ENCODE data around the gene PITHD1.
A peak's percentile ranks its signal among the peaks of the same experiment; 100 is the strongest.
"Not testable (repeated sequence)": the region's sequence is repeated elsewhere in the genome, so short reads cannot be mapped to it uniquely, and the experiment has no call there.

PITHD1 gene

DNA sequence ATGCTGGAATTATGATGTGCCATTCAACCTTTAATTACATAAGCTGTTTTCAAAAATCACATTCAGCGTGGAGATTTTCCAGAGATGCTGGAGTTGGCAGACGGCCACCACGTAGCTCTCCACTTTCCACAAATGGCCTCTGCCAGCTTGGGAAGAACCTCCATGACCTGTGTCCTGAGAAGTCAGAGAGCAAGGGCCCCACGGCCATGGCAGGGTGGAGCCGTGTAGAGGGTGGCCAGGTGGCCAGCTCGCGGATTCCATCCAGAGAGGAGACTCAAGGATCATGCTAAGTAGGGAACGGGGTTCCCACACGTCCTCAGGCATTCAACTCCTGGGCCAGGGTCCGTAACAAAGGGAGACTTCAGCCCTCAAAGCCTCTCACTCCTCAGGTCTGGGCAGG lies 23.7 kb downstream of the PITHD1 start:
- H3K4me1 ChIP-seq (ENCODE audit: insufficient read depth, low read length), result peaks cover 7% of the 10 kb centered on the region; the same call in 1 of the 2 replicates
- H3K4me3 ChIP-seq (ENCODE audit: low read length), result peak overlapping the region; percentile 73; the same call in 1 of the 2 replicates
- H3K9me3 ChIP-seq (ENCODE audit: insufficient read depth, low read depth, low read length), result no peaks in the 10 kb centered on the region
- H3K36me3 ChIP-seq (ENCODE audit: insufficient read depth, low read depth, low read length), result peaks cover 16% of the 10 kb centered on the region
- no peak overlapping the region for H3K9ac ChIP-seq (ENCODE audit: low read depth, low read length)
- H3K27me3 ChIP-seq (ENCODE audit: insufficient read depth, low read length), result peaks cover 16% of the 10 kb centered on the region
- no peak overlapping the region for H3K27ac ChIP-seq (ENCODE audit: low read length)

DNA sequence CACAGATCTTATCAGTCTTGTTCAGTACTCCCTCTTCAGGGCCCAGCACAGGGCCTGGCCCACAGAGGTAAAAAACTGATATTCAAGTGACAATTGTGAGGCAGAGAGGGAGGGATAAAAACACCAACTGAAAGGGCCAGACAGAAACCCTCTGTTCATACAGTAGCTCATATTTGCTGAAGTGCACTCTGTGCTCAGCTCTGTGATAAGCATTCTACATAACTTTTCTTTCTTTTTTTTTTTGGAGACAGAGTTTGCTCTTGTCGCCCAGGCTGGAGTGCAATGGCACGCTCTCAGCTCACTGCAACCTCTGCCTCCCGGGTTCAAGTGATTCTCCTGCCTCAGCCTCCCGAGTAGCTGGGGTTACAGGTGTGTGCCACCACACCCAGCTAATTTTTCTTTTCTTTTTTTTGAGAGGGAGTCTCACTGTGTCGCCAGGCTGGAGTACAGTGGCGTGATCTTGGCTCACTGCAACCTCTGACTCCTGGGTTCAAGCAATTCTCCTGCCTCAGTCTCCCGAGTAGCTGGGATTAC lies 24.7 kb downstream of the PITHD1 start:
- not testable (repeated sequence) for H3K9me3 ChIP-seq (ENCODE audit: insufficient read depth, low read depth, low read length); H3K4me1 ChIP-seq (ENCODE audit: insufficient read depth, low read length); H3K27ac ChIP-seq (ENCODE audit: low read length); H3K36me3 ChIP-seq (ENCODE audit: insufficient read depth, low read depth, low read length); H3K4me3 ChIP-seq (ENCODE audit: low read length); H3K9ac ChIP-seq (ENCODE audit: low read depth, low read length)
- H3K27me3 ChIP-seq (ENCODE audit: insufficient read depth, low read length), result peaks cover 16% of the 10 kb centered on the region

DNA sequence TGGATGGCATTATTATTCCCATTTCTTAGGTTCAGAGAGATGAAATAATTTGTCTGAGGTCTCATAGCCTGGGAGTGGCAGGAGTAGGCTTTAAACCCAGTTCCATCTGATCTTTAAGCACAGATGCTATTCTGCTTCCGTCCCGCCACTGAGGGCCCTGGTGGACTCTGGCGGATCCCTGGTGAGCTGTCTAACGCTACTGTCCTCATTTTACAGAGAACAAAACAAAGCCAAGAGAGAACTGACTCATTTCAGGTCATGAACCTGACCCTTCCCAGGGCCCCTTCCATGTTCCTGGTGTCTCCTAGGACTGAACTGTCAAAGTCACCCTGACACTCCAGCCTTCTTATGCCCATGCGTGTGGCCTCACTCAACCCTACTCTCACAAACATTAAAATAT lies 25.5 kb downstream of the PITHD1 start:
- Histone ChIP-seq H3K4me3 (ENCODE audit: low read length) (no peak overlapping the region), H3K9ac (ENCODE audit: low read depth, low read length) (no peak overlapping the region), H3K27ac (ENCODE audit: low read length) (no peak overlapping the region), H3K9me3 (ENCODE audit: insufficient read depth, low read depth, low read length) (no peaks in the 10 kb centered on the region), H3K27me3 (ENCODE audit: insufficient read depth, low read length) (peaks cover 16% of the 10 kb centered on the region), H3K4me1 (ENCODE audit: insufficient read depth, low read length) (peaks cover 7% of the 10 kb centered on the region; the same call in 1 of the 2 replicates), H3K36me3 (ENCODE audit: insufficient read depth, low read depth, low read length) (peaks cover 4% of the 10 kb centered on the region; the same call in 1 of the 2 replicates)

DNA sequence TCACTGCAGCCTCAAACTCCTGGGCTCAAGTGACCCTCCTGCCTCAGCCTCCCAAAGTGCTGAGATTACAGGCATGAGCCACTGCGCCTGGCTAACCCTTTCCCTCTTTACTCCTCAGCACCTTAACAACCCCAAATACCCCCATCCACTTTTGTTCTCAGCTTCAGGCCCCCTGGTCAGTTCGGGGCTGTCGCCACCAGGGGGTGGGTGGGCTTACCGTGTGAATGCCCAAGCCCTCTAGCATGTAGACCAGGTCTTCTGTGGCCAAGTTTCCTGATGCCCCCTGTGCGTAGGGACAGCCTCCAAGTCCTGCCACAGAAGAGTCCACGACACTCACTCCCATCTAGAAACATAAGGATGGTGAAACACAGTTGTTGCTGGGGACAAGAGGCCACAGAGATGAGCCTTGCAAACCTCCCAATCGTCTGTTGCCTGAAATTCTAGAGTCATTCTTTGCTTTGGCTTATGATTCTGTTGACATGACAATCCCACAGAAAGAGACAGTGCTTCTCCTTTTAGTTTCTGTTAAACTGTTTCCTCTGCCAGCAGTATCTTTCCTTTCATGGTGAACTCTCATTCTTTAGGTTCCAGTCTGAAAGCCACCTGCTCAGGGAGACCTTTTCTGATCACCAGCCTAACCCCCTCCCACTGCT lies 26.1 kb downstream of the PITHD1 start:
- Histone ChIP-seq H3K36me3 (ENCODE audit: insufficient read depth, low read depth, low read length) (no peaks in the 10 kb centered on the region), H3K4me3 (ENCODE audit: low read length) (no peak overlapping the region), H3K9me3 (ENCODE audit: insufficient read depth, low read depth, low read length) (no peaks in the 10 kb centered on the region), H3K4me1 (ENCODE audit: insufficient read depth, low read length) (peaks cover 1% of the 10 kb centered on the region; the same call in 1 of the 2 replicates), H3K9ac (ENCODE audit: low read depth, low read length) (no peak overlapping the region), H3K27me3 (ENCODE audit: insufficient read depth, low read length) (peaks cover 16% of the 10 kb centered on the region), H3K27ac (ENCODE audit: low read length) (no peak overlapping the region)

DNA sequence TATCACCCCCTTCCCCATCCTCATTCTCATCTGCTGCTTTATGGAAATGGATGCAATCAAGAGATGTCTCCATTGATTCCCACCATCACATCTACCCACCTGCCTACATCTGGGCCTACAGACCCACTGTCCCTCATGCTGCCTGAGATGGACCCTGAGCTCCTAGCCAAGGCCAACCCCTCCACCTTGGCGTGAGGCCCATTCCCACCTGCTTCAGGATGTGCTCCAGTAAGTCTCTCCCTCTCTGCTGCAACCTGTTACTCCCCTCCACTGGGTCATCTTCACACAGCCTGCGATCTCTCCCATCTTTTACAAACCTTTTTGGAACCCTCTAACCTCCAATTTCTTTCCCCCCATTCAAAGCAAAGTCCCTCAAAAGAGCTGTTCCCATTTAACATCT lies 26.8 kb downstream of the PITHD1 start:
- Histone ChIP-seq H3K36me3 (ENCODE audit: insufficient read depth, low read depth, low read length) (no peaks in the 10 kb centered on the region), H3K27ac (ENCODE audit: low read length) (no peak overlapping the region), H3K9me3 (ENCODE audit: insufficient read depth, low read depth, low read length) (no peaks in the 10 kb centered on the region), H3K4me3 (ENCODE audit: low read length) (no peak overlapping the region), H3K4me1 (ENCODE audit: insufficient read depth, low read length) (no peaks in the 10 kb centered on the region), H3K9ac (ENCODE audit: low read depth, low read length) (no peak overlapping the region), H3K27me3 (ENCODE audit: insufficient read depth, low read length) (peaks cover 16% of the 10 kb centered on the region)

DNA sequence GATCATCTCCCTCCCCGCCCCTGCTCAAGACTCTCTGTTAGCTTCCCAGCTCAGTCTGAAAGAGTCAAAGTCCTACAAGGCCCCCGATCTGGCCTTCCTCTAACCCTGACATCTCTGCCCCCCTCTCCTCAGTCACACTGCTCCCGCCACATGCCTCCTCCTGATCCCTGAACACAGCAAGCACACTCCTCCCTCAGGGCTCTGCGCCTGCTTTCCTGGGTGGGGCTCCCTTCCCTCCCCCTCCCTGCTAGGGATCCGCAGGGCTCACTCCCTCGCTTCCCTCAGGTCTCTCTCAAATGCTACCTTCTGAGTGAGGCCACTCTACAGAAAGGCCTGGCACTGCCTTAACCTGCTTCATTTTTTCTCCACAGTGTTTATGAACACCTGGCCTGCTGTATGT lies 28.1 kb downstream of the PITHD1 start:
- Histone ChIP-seq H3K4me1 (ENCODE audit: insufficient read depth, low read length) (peaks cover 4% of the 10 kb centered on the region; the same call in 1 of the 2 replicates), H3K36me3 (ENCODE audit: insufficient read depth, low read depth, low read length) (no peaks in the 10 kb centered on the region), H3K9me3 (ENCODE audit: insufficient read depth, low read depth, low read length) (no peaks in the 10 kb centered on the region), H3K27me3 (ENCODE audit: insufficient read depth, low read length) (peaks cover 13% of the 10 kb centered on the region), H3K4me3 (ENCODE audit: low read length) (no peak overlapping the region), H3K27ac (ENCODE audit: low read length) (no peak overlapping the region), H3K9ac (ENCODE audit: low read depth, low read length) (no peak overlapping the region; the same call in 1 of the 2 replicates)

DNA sequence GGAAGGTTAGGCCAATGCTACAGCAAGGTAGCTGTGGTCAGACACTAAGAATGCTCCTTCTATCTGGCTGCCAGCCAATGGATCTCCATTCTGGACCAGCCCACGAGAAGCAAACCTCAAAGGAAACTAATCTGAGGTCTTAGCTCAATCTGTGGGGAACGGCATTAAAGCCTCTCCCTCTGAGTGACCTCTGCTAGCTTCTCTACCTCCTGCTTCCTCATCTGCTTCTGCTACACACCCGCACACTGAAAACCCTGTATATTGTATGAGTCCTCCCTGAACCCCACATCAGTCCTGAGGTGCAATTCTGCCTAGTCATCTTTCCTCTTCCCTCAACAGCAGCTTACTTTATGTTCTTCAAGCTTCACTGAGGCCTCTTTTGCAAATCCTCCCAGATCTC lies 29.2 kb downstream of the PITHD1 start:
- no peaks in the 10 kb centered on the region for H3K36me3 ChIP-seq (ENCODE audit: insufficient read depth, low read depth, low read length)
- H3K9me3 ChIP-seq (ENCODE audit: insufficient read depth, low read depth, low read length), result no peaks in the 10 kb centered on the region
- no peak overlapping the region for H3K9ac ChIP-seq (ENCODE audit: low read depth, low read length)
- peaks cover 4% of the 10 kb centered on the region; the same call in 1 of the 2 replicates for H3K4me1 ChIP-seq (ENCODE audit: insufficient read depth, low read length)
- H3K27me3 ChIP-seq (ENCODE audit: insufficient read depth, low read length), result peaks cover 1% of the 10 kb centered on the region; the same call in 1 of the 2 replicates
- no peak overlapping the region for H3K4me3 ChIP-seq (ENCODE audit: low read length)
- H3K27ac ChIP-seq (ENCODE audit: low read length), result no peak overlapping the region

DNA sequence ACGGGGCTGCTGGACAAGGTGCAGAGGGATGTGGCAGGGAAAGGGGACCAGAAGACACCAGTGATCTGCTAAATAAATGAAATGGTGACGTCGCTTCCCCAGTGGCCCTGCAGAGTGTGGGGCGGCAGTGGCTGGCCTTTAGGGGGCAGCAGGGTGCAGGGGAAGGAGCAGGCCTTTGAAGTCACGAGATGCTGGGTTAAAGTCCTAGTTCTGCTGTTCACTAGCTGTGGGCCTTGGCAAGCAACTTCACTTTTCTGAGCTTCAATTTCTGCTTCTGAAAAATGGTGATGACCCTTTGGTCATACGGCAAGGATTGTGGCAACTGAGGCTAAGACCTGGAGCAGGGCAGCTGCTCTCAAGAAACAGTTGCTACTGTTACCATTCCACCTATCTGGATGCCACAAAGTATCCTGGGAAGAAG lies 31.5 kb downstream of the PITHD1 start:
- H3K27ac ChIP-seq (ENCODE audit: low read length), result no peak overlapping the region

DNA sequence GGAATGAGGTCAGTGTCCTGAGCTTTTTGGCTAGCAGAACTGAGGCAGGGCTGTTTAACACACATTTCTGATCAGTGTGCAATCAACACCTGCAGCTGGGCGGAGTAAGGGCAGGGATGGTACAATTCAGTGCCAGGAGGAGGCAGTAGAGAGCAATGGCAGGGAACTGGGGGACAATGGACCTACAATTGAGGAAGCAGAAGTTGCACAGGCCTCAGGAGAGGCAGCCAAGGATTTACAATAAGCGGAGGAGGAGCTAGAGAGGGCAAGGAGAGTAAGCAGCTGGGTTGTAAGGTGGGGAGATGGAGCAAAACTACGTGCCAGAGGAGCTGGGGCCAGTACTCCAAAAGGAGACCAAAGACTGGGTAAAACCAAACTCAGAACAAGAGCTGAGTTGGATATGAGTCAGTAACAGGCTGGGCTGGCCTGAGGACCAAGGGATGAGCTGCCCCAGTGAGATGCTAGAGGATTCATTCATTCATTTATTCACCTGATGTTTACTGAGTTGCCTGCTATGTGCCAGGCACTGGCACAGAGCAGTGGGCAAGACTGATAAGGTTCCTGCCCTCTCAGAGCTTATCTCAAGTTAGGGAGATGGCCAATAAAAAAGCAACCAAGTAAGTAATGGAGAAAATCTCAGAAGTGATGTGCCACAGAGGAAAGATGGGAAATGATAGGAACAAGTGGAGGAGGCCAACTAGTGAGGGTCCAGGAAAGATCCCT lies 32.8 kb downstream of the PITHD1 start:
- Histone ChIP-seq H3K9me3 (ENCODE audit: insufficient read depth, low read depth, low read length) (no peaks in the 10 kb centered on the region), H3K9ac (ENCODE audit: low read depth, low read length) (no peak overlapping the region), H3K27ac (ENCODE audit: low read length) (peak overlapping the region; percentile 3), H3K27me3 (ENCODE audit: insufficient read depth, low read length) (no peaks in the 10 kb centered on the region), H3K4me1 (ENCODE audit: insufficient read depth, low read length) (peaks cover 4% of the 10 kb centered on the region; the same call in 1 of the 2 replicates), H3K36me3 (ENCODE audit: insufficient read depth, low read depth, low read length) (no peaks in the 10 kb centered on the region), H3K4me3 (ENCODE audit: low read length) (no peak overlapping the region)

More for the DNA sequence above, 31.5 kb downstream of the PITHD1 start:
- Histone ChIP-seq H3K27me3 (ENCODE audit: insufficient read depth, low read length) (no peaks in the 10 kb centered on the region), H3K36me3 (ENCODE audit: insufficient read depth, low read depth, low read length) (no peaks in the 10 kb centered on the region), H3K9ac (ENCODE audit: low read depth, low read length) (no peak overlapping the region), H3K4me3 (ENCODE audit: low read length) (no peak overlapping the region), H3K4me1 (ENCODE audit: insufficient read depth, low read length) (peaks cover 4% of the 10 kb centered on the region; the same call in 1 of the 2 replicates), H3K9me3 (ENCODE audit: insufficient read depth, low read depth, low read length) (no peaks in the 10 kb centered on the region)

DNA sequence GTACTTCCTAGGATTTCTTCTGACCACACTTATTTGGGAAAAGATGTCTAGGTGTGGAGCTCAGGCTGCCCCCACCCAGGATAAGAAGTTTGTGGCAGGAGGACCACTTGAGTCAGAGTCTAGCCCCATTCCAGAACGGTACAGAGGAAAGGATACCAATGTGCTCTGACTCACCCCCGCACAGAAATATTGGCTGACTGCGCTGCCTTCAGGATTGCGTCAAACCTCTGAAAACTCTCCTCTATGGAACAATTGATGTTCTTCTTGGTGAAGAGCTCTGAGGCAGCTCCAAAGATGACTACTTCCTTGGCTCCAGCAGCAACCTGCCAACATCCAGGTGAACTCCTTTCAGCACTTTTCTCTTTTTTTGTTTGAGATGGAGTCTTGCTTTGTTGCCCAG lies 35.8 kb downstream of the PITHD1 start:
- Histone ChIP-seq H3K9ac (ENCODE audit: low read depth, low read length) (no peak overlapping the region), H3K4me1 (ENCODE audit: insufficient read depth, low read length) (peaks cover 4% of the 10 kb centered on the region; the same call in 1 of the 2 replicates), H3K36me3 (ENCODE audit: insufficient read depth, low read depth, low read length) (peaks cover 16% of the 10 kb centered on the region; the same call in 1 of the 2 replicates), H3K9me3 (ENCODE audit: insufficient read depth, low read depth, low read length) (no peaks in the 10 kb centered on the region), H3K27me3 (ENCODE audit: insufficient read depth, low read length) (no peaks in the 10 kb centered on the region), H3K4me3 (ENCODE audit: low read length) (no peak overlapping the region), H3K27ac (ENCODE audit: low read length) (no peak overlapping the region)

DNA sequence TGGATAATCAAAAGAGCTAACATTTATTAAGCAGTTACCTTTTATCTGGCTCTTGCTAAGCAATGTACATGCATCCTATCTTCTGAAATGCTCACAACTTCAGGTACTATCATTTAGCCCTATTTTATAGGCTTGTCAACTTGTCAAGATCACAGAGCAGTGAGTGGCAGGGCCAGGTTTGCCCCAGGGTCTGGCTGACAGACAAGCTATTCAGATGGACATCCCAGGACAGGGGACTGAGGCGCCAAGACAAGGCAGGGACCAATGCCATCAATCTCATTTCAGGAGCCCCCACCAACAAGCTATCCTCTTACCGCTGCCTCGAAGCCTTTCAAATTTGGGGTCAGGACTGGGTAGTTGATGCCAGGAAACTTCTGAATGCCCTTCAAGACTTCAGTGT lies 38.1 kb downstream of the PITHD1 start:
- no peak overlapping the region for H3K9ac ChIP-seq (ENCODE audit: low read depth, low read length)
- no peak overlapping the region for H3K27ac ChIP-seq (ENCODE audit: low read length)
- H3K27me3 ChIP-seq (ENCODE audit: insufficient read depth, low read length), result no peaks in the 10 kb centered on the region
- no peaks in the 10 kb centered on the region for H3K9me3 ChIP-seq (ENCODE audit: insufficient read depth, low read depth, low read length)
- peaks cover 16% of the 10 kb centered on the region; the same call in 1 of the 2 replicates for H3K36me3 ChIP-seq (ENCODE audit: insufficient read depth, low read depth, low read length)
- H3K4me1 ChIP-seq (ENCODE audit: insufficient read depth, low read length), result no peaks in the 10 kb centered on the region
- no peak overlapping the region for H3K4me3 ChIP-seq (ENCODE audit: low read length)
